ENCODE measurements around the gene ITIH5.

ITIH5 gene

DNA sequence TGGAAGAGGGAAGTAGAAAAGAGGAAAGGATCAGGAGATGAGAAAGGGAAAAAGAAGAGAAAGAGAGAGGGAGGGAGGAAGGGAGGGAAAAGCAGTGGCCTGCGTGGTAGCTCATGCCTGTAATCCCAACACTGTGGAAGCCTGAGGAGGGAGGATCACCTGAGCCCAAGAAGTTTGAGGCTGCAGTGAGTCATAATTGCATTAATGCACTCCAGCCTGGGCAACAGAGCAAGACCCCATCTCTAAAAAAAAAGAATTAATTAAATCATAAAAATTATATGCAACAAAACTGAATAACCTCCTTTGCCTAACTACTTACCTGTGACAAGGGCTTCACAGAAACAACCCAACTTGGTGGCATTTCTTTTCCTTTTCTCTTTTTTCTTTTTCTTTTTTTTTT lies 148.1 kb downstream of the ITIH5 start:
- DNase-seq (ENCODE audit: low spot score), result no peak

DNA sequence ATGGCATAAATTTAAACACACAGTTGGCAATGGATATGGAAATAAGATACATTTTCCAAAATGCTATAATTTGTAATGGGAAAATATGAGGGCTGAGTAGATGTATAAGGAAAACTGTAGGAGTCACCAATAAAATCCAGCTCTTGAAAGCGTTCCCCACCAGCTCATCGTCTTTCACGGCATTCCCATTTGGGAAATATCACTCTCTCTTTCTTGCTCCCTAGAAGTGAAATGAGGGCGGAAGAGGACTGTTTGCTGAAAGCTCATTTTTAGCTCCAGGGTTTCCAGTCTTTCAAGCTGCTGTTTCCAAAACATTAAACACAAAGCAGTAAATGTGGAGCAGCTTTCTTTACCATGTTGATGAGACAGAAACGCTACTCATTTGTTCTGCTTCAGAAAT lies 151.3 kb downstream of the ITIH5 start:
- DNase-seq (ENCODE audit: low spot score), result no peak

DNA sequence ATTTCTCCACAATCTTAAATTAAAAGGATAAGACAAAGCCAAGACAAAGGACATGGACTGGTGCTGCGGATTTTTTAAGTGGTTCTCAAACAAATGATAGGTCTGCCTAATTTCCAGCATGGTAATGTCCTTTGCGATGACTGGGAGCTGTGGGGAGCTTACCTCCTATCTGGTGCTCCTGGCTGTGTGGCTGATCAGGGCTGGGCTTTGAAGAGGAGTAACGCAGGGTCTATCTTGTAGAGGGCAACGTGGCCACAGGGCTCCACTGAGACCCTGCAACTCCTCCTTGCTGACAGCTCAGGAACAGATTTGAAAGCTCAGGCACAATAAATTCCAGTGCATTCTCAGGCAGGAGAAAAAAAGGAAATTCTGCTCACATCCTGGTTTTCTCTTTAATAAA lies 152.8 kb downstream of the ITIH5 start:
- no peak for DNase-seq (ENCODE audit: low spot score)

DNA sequence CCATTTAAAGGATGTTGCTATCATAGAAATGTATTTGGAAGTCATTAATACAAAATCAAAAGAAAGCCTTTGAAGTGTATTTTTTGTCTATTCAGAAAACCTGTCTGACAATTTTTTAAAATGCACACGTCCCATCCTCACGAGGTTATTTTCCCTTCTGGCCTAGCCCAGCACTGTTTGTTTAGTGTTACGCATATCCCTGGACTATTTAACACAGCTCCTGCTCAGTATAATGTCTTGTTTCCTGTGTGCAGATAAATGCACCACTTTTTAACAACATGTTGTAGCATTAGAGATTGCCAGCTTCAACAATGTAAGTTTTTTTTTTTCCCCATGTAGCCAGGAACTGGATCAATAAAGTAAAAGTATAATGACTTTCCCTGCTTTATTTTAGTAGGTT lies 153.3 kb downstream of the ITIH5 start:
- no peak for DNase-seq (ENCODE audit: low spot score)

DNA sequence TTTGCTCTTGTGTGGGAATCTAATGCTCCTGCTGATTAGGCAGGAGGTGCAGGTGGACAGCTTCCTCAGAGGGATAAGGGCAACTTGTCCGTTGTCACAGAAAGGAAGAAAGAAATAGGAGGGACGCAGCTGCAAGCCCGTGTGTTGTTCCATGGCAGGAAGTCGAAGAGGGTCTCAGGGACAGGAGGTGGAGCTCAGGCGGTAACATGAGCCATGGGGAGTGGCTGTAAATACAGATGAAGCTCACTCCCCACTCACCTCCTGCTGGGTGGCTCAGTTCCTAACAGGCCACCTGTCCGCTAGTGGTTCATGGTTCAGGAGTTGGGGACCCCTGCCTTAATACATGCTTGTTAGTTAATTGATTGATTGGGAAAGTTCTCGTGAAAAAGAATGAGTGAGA lies 154.3 kb downstream of the ITIH5 start:
- DNase-seq (ENCODE audit: low spot score), result no peak

DNA sequence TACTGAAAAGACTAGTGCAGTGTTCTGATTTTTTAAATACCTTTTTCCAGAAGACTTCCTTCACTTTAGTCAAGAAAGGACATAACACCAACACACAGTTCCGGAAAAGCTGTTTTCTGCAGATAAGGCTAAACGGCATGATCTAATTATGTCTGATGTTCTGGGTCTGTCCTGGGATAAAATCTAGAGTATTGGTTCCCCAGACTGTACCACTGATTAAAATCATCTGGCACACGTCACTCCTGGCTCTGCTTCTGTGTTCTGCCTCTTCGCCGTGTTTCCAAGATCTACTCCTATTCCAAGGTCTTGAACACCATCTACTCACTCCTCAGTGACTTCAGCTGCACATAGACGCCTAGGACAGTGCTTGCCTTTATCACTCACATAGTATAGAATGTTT lies 155.2 kb downstream of the ITIH5 start:
- no peak for DNase-seq (ENCODE audit: low spot score)
